OCI-LY7 (cell line): ENCODE results near the gene COMMD9.

Experiments
- CTCF ChIP-seq: fragments of 200-600 bp; sonication (generic); conservative IDR thresholded peaks from 2 replicates; pipeline ENCODE4 v1.5.1; 2014; ENCODE audit warnings: mild to moderate bottlenecking, antibody characterized with exemption, low read length, moderate library complexity, mixed read lengths
- EZH2phosphoT487 ChIP-seq: fragments of 200-600 bp; sonication (generic); IDR thresholded peaks from 2 replicates; pipeline ENCODE4 v1.6.1; 2018; ENCODE audit warnings: low read depth, borderline replicate concordance, mild to moderate bottlenecking, mixed run types, antibody characterized with exemption, low read length, moderate library complexity, mixed read lengths

- TF ChIP-seq CTCF (no peak), EZH2phosphoT487 (no peak)
These were observed 44.2 kb upstream of the COMMD9 start for GRCh38 chr11:36333468-36333867.
